ENCODE results near the gene VEGFD.

The VEGFD gene

GRCh38 chrX:15401378-15401777 is 17.2 kb upstream of the VEGFD start:
- H3K4me3 ChIP-seq (ENCODE audit: low read length) = no peak overlapping the region
- H3K9ac ChIP-seq (ENCODE audit: low read length) = no peak overlapping the region
- no peaks in the 10 kb centered on the region for H3K36me3 ChIP-seq (ENCODE audit: control insufficient read depth, insufficient read depth, low read length)
- H3K4me1 ChIP-seq (ENCODE audit: control insufficient read depth, insufficient read depth, low read length) = no peaks in the 10 kb centered on the region
- no peaks in the 10 kb centered on the region for H3K27me3 ChIP-seq (ENCODE audit: control insufficient read depth, insufficient read depth, low read length)
- H3K27ac ChIP-seq (ENCODE audit: low read depth, low read length) = no peak overlapping the region

GRCh38 chrX:15399962-15400391 is 15.8 kb upstream of the VEGFD start:
- H3K9ac ChIP-seq (ENCODE audit: low read length) = no peak overlapping the region
- H3K4me3 ChIP-seq (ENCODE audit: low read length) = no peak overlapping the region
- H3K27me3 ChIP-seq (ENCODE audit: control insufficient read depth, insufficient read depth, low read length) = no peaks in the 10 kb centered on the region
- H3K36me3 ChIP-seq (ENCODE audit: control insufficient read depth, insufficient read depth, low read length) = no peaks in the 10 kb centered on the region
- no peak overlapping the region for H3K27ac ChIP-seq (ENCODE audit: low read depth, low read length)
- H3K4me1 ChIP-seq (ENCODE audit: control insufficient read depth, insufficient read depth, low read length) = no peaks in the 10 kb centered on the region

- no peak overlapping the region for H3K9ac ChIP-seq (ENCODE audit: low read length)
- no peaks in the 10 kb centered on the region for H3K27me3 ChIP-seq (ENCODE audit: control insufficient read depth, insufficient read depth, low read length)
- H3K27ac ChIP-seq (ENCODE audit: low read depth, low read length) = no peak overlapping the region
- no peaks in the 10 kb centered on the region for H3K36me3 ChIP-seq (ENCODE audit: control insufficient read depth, insufficient read depth, low read length)
- no peaks in the 10 kb centered on the region for H3K4me1 ChIP-seq (ENCODE audit: control insufficient read depth, insufficient read depth, low read length)
- H3K4me3 ChIP-seq (ENCODE audit: low read length) = no peak overlapping the region
These were observed 14.7 kb upstream of the VEGFD start for GRCh38 chrX:15398874-15399273.

GRCh38 chrX:15395789-15396188 is 11.6 kb upstream of the VEGFD start:
- Histone ChIP-seq H3K4me3 (ENCODE audit: low read length) (no peak overlapping the region), H3K9ac (ENCODE audit: low read length) (no peak overlapping the region), H3K27ac (ENCODE audit: low read depth, low read length) (no peak overlapping the region), H3K4me1 (ENCODE audit: control insufficient read depth, insufficient read depth, low read length) (no peaks in the 10 kb centered on the region), H3K36me3 (ENCODE audit: control insufficient read depth, insufficient read depth, low read length) (no peaks in the 10 kb centered on the region), H3K27me3 (ENCODE audit: control insufficient read depth, insufficient read depth, low read length) (no peaks in the 10 kb centered on the region)

GRCh38 chrX:15391850-15392249 is 7.6 kb upstream of the VEGFD start:
- Histone ChIP-seq H3K36me3 (ENCODE audit: control insufficient read depth, insufficient read depth, low read length) (no peaks in the 10 kb centered on the region), H3K27me3 (ENCODE audit: control insufficient read depth, insufficient read depth, low read length) (no peaks in the 10 kb centered on the region), H3K4me1 (ENCODE audit: control insufficient read depth, insufficient read depth, low read length) (no peaks in the 10 kb centered on the region)

GRCh38 chrX:15382813-15383212 is 1.4 kb downstream of the VEGFD start:
- no peaks in the 10 kb centered on the region for H3K36me3 ChIP-seq (ENCODE audit: control insufficient read depth, insufficient read depth, low read length)
- no peaks in the 10 kb centered on the region for H3K27me3 ChIP-seq (ENCODE audit: control insufficient read depth, insufficient read depth, low read length)
- no peaks in the 10 kb centered on the region for H3K4me1 ChIP-seq (ENCODE audit: control insufficient read depth, insufficient read depth, low read length)
- H3K27ac ChIP-seq (ENCODE audit: low read depth, low read length) = no peak overlapping the region
- no peak overlapping the region for H3K4me3 ChIP-seq (ENCODE audit: low read length)
- H3K9ac ChIP-seq (ENCODE audit: low read length) = no peak overlapping the region

More at GRCh38 chrX:15391850-15392249, 7.6 kb upstream of the VEGFD start:
- Histone ChIP-seq H3K27ac (ENCODE audit: low read depth, low read length) (no peak overlapping the region), H3K9ac (ENCODE audit: low read length) (no peak overlapping the region), H3K4me3 (ENCODE audit: low read length) (no peak overlapping the region)

- no peak overlapping the region for H3K27ac ChIP-seq (ENCODE audit: low read depth, low read length)
- no peak overlapping the region for H3K4me3 ChIP-seq (ENCODE audit: low read length)
- no peaks in the 10 kb centered on the region for H3K4me1 ChIP-seq (ENCODE audit: control insufficient read depth, insufficient read depth, low read length)
- H3K27me3 ChIP-seq (ENCODE audit: control insufficient read depth, insufficient read depth, low read length) = no peaks in the 10 kb centered on the region
- H3K36me3 ChIP-seq (ENCODE audit: control insufficient read depth, insufficient read depth, low read length) = no peaks in the 10 kb centered on the region
- H3K9ac ChIP-seq (ENCODE audit: low read length) = no peak overlapping the region
These were observed 7.3 kb downstream of the VEGFD start for GRCh38 chrX:15376956-15377355.

- Histone ChIP-seq H3K4me1 (ENCODE audit: control insufficient read depth, insufficient read depth, low read length) (no peaks in the 10 kb centered on the region), H3K9ac (ENCODE audit: low read length) (no peak overlapping the region), H3K27me3 (ENCODE audit: control insufficient read depth, insufficient read depth, low read length) (no peaks in the 10 kb centered on the region), H3K36me3 (ENCODE audit: control insufficient read depth, insufficient read depth, low read length) (no peaks in the 10 kb centered on the region), H3K4me3 (ENCODE audit: low read length) (no peak overlapping the region), H3K27ac (ENCODE audit: low read depth, low read length) (no peak overlapping the region)
These were observed 10.2 kb downstream of the VEGFD start for GRCh38 chrX:15373976-15374375.

- H3K9ac ChIP-seq (ENCODE audit: low read length) = no peak overlapping the region
- no peaks in the 10 kb centered on the region for H3K36me3 ChIP-seq (ENCODE audit: control insufficient read depth, insufficient read depth, low read length)
- no peaks in the 10 kb centered on the region for H3K4me1 ChIP-seq (ENCODE audit: control insufficient read depth, insufficient read depth, low read length)
- no peaks in the 10 kb centered on the region for H3K27me3 ChIP-seq (ENCODE audit: control insufficient read depth, insufficient read depth, low read length)
- no peak overlapping the region for H3K4me3 ChIP-seq (ENCODE audit: low read length)
- no peak overlapping the region for H3K27ac ChIP-seq (ENCODE audit: low read depth, low read length)
These were observed 17.5 kb downstream of the VEGFD start for GRCh38 chrX:15366506-15367352.

GRCh38 chrX:15359701-15360100 is 24.5 kb downstream of the VEGFD start:
- Histone ChIP-seq H3K27me3 (ENCODE audit: control insufficient read depth, insufficient read depth, low read length) (no peaks in the 10 kb centered on the region), H3K4me1 (ENCODE audit: control insufficient read depth, insufficient read depth, low read length) (no peaks in the 10 kb centered on the region), H3K27ac (ENCODE audit: low read depth, low read length) (no peak overlapping the region), H3K4me3 (ENCODE audit: low read length) (no peak overlapping the region), H3K36me3 (ENCODE audit: control insufficient read depth, insufficient read depth, low read length) (no peaks in the 10 kb centered on the region), H3K9ac (ENCODE audit: low read length) (no peak overlapping the region)

- no peak overlapping the region for H3K4me3 ChIP-seq (ENCODE audit: low read length)
- H3K4me1 ChIP-seq (ENCODE audit: control insufficient read depth, insufficient read depth, low read length) = no peaks in the 10 kb centered on the region
- no peak overlapping the region for H3K9ac ChIP-seq (ENCODE audit: low read length)
- no peaks in the 10 kb centered on the region for H3K36me3 ChIP-seq (ENCODE audit: control insufficient read depth, insufficient read depth, low read length)
- H3K27ac ChIP-seq (ENCODE audit: low read depth, low read length) = no peak overlapping the region
- H3K27me3 ChIP-seq (ENCODE audit: control insufficient read depth, insufficient read depth, low read length) = no peaks in the 10 kb centered on the region
These were observed 25.7 kb downstream of the VEGFD start for GRCh38 chrX:15358533-15358932.

- Histone ChIP-seq H3K4me3 (ENCODE audit: low read length) (no peak overlapping the region), H3K36me3 (ENCODE audit: control insufficient read depth, insufficient read depth, low read length) (no peaks in the 10 kb centered on the region), H3K9ac (ENCODE audit: low read length) (no peak overlapping the region), H3K27me3 (ENCODE audit: control insufficient read depth, insufficient read depth, low read length) (no peaks in the 10 kb centered on the region), H3K4me1 (ENCODE audit: control insufficient read depth, insufficient read depth, low read length) (no peaks in the 10 kb centered on the region), H3K27ac (ENCODE audit: low read depth, low read length) (no peak overlapping the region)
These were observed 27.8 kb downstream of the VEGFD start for GRCh38 chrX:15356444-15356843.

- Histone ChIP-seq H3K27ac (ENCODE audit: low read depth, low read length) (no peak overlapping the region), H3K9ac (ENCODE audit: low read length) (no peak overlapping the region), H3K27me3 (ENCODE audit: control insufficient read depth, insufficient read depth, low read length) (no peaks in the 10 kb centered on the region), H3K36me3 (ENCODE audit: control insufficient read depth, insufficient read depth, low read length) (no peaks in the 10 kb centered on the region), H3K4me1 (ENCODE audit: control insufficient read depth, insufficient read depth, low read length) (no peaks in the 10 kb centered on the region), H3K4me3 (ENCODE audit: low read length) (no peak overlapping the region)
These were observed 33.8 kb downstream of the VEGFD start for GRCh38 chrX:15350329-15350996.

All from rectal smooth muscle tissue (tissue), 1 donor.